NB4 (cell line): ENCODE data around the gene ZNF716.

Experiments used
- DNase-seq: peaks from one replicate; pipeline ENCODE4 v3.0.0; 2010; ENCODE audit warnings: low read depth
- H3K4me3 ChIP-seq: one replicate; pipeline ENCODE4 v1.5.1; 2011; ENCODE audit warnings: mild to moderate bottlenecking, low read depth, low read length, moderate library complexity
- MYC ChIP-seq: IDR thresholded peaks from 2 replicates; pipeline ENCODE4 v1.6.1; 2011; ENCODE audit warnings: low read depth, low read length
- POLR2A ChIP-seq: IDR thresholded peaks from 2 replicates; pipeline ENCODE4 v1.6.1; 2011; ENCODE audit warnings: mild to moderate bottlenecking; ENCODE audit not compliant: insufficient read length; ENCODE audit errors: extremely low read depth
- TF ChIP-seq, protein P1 (sequence below): IDR thresholded peaks from 2 replicates; pipeline ENCODE4 v1.6.1; 2011; ENCODE audit warnings: low read depth, low read length
- TF ChIP-seq, protein P2 (sequence below): IDR thresholded peaks from one replicate; pipeline ENCODE4 v1.5.1; 2012; ENCODE audit warnings: low read depth, low read length

Gene ZNF716

GRCh38 chr7:57423768-57424167 lies 26.2 kb upstream of the ZNF716 start:
- no peak overlapping the region for H3K4me3 ChIP-seq
- TF ChIP-seq, protein P1, sequence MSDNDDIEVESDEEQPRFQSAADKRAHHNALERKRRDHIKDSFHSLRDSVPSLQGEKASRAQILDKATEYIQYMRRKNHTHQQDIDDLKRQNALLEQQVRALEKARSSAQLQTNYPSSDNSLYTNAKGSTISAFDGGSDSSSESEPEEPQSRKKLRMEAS: no peak
- TF ChIP-seq POLR2A (no peak), MYC (no peak)
- TF ChIP-seq, protein P2, sequence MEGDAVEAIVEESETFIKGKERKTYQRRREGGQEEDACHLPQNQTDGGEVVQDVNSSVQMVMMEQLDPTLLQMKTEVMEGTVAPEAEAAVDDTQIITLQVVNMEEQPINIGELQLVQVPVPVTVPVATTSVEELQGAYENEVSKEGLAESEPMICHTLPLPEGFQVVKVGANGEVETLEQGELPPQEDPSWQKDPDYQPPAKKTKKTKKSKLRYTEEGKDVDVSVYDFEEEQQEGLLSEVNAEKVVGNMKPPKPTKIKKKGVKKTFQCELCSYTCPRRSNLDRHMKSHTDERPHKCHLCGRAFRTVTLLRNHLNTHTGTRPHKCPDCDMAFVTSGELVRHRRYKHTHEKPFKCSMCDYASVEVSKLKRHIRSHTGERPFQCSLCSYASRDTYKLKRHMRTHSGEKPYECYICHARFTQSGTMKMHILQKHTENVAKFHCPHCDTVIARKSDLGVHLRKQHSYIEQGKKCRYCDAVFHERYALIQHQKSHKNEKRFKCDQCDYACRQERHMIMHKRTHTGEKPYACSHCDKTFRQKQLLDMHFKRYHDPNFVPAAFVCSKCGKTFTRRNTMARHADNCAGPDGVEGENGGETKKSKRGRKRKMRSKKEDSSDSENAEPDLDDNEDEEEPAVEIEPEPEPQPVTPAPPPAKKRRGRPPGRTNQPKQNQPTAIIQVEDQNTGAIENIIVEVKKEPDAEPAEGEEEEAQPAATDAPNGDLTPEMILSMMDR: peak; percentile 55
- DNase-seq: peak; percentile 36

DNA sequence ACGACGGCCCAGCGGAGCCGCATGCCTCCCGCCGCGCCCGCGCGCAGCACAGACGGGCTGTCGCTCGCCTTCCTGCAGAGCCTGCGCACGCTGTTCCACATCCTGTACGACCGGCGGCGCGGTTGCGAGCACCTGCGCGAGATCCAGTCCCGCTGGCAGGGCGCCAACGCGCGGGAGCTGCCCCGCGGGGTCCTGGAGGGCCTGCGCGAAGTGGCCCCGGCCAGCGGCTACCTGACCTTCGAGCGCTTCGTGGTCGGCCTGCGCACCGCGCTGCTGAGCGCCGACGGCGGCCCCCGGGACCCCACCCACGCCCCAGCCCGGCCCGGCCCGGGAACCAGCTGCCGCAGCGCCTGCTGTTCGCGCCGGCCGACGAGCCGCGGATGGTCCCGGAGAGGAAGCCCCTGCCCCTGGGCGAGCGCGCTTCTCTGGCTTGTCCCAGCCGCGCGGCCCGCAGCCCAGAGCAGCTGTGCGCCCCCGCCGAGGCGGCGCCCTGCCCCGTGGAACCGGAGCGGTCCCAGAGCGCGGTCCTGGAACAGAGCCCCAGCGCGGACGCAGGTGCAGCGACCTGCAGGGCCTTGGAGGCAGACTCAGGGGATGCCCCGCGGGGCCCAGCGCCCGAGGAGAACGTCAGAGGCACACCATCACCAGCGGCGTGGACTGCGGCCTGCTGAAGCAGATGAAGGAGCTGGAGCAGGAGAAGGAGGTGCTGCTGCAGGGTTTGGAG lies 25.3 kb upstream of the ZNF716 start:
- TF ChIP-seq POLR2A (no peak), MYC (no peak)
- TF ChIP-seq, protein P1: no peak
- TF ChIP-seq, protein P2: no peak
- DNase-seq: no peak
- no peak overlapping the region for H3K4me3 ChIP-seq

DNA sequence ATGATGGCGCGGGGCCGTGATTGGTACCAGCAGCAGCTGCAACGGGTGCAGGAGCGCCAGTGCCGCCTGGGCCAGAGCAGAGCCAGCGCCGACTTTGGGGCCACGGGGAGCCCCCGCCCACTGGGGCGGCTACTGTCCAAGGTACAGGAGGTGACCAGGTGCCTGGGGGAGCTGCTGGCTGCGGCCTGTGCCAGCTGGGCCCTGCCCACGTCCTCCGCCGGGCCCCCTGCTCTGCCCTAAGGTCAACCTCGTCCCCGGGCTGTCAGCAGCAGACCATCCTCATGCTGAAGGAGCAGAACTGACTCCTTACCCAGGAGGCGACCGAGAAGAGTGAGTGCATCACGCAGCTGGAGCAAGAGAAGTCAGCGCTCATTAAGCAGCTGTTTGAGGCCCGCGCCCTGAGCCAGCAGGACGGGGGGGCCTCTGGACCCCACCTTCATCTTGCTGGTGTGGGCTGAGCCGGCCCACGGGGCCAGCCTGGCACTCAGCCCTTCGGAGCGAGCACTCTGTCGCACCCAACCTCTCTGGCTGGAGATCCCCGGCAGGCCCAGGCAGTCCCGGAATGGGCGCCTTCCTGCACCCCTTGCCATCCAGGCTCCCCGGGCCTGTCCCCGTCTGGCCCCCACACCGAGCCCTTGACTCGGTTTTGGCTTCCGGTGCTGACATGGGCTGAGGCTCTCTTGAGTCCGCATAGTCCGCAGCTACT lies 24.6 kb upstream of the ZNF716 start:
- peak; percentile 0 for DNase-seq
- H3K4me3 ChIP-seq: no peak overlapping the region
- TF ChIP-seq, protein P1: no peak
- TF ChIP-seq POLR2A (no peak), MYC (no peak)
- TF ChIP-seq, protein P2: no peak

GRCh38 chr7:57425969-57426628 lies 23.9 kb upstream of the ZNF716 start:
- no peak for TF ChIP-seq POLR2A
- TF ChIP-seq, protein P2: peak; percentile 67
- peak; percentile 12 for DNase-seq
- H3K4me3 ChIP-seq: no peak overlapping the region

DNA sequence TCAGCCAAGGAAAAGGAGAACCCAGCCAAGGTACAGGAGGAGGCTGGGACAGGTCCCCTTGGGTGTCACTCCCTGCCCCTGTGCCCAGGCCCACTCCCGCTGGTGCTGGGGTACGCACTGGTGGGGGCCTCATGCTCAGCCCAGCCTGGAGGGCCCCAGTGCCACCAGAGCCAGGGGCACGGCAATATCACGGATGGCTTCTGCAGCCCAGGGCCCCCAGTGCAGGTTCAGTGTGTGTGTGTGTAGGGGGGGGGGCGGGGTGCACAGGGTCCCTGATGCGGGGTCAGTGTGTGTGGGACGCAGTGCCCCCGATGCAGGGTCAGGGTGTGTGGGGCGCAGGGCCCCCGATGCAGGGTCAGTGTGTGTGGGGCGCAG lies 23.4 kb upstream of the ZNF716 start:
- H3K4me3 ChIP-seq: no peak overlapping the region
- no peak for TF ChIP-seq MYC
- TF ChIP-seq, protein P2: no peak
- no peak for TF ChIP-seq POLR2A
- TF ChIP-seq, protein P1: no peak
- no peak for DNase-seq
